Liver (tissue), 9 donors: ENCODE data around the gene CTXN1. TPM values are rescaled to one million over a fixed set of nuclear protein-coding genes. Genes with fewer than 3 reads are reported as not detected.

ENCODE experiments used
- DNase-seq: peaks from one replicate; pipeline ENCODE4 v3.0.0-alpha.2; 2017; ENCODE audit warnings: low spot score
- H3K27ac ChIP-seq, 2 donors: one replicate each; pipeline ENCODE4 v1.7.0; 2013; ENCODE audit warnings: inconsistent platforms in 2 of 2, low read length in 2 of 2, control low read depth in 1 of 2, low read depth in 1 of 2, mild to moderate bottlenecking in 1 of 2
- H3K27me3 ChIP-seq, 4 donors: one replicate each; pipeline versions ENCODE4 v1.6.1 to v1.7.0; 2013; ENCODE audit warnings: low read length in 3 of 4, inconsistent platforms in 1 of 4, mild to moderate bottlenecking in 1 of 4, moderate library complexity in 1 of 4; ENCODE audit not compliant: control insufficient read depth in 4 of 4, insufficient read depth in 4 of 4
- H3K36me3 ChIP-seq, 4 donors: one replicate each; pipeline versions ENCODE4 v1.6.1 to v1.7.0; 2013; ENCODE audit warnings: low read length in 3 of 4, mild to moderate bottlenecking in 3 of 4, low read depth in 1 of 4, moderate library complexity in 1 of 4; ENCODE audit not compliant: control insufficient read depth in 4 of 4, insufficient read depth in 3 of 4
- H3K4me1 ChIP-seq, 4 donors: one replicate each; pipeline versions ENCODE4 v1.6.1 to v1.7.0; 2013; ENCODE audit warnings: low read length in 3 of 4, mild to moderate bottlenecking in 3 of 4, moderate library complexity in 1 of 4; ENCODE audit not compliant: control insufficient read depth in 4 of 4, insufficient read depth in 4 of 4
- H3K4me3 ChIP-seq, 3 donors: one replicate each; pipeline versions ENCODE4 v1.6.1 to v1.7.0; 2013; ENCODE audit warnings: low read length in 3 of 3, control low read depth in 1 of 3, low read depth in 1 of 3, mild to moderate bottlenecking in 1 of 3
- H3K9ac ChIP-seq, 2 donors: one replicate each; pipeline ENCODE4 v1.7.0; 2013; ENCODE audit warnings: low read length in 2 of 2, mild to moderate bottlenecking in 2 of 2, moderate library complexity in 2 of 2, control low read depth in 1 of 2, low read depth in 1 of 2
- H3K9me3 ChIP-seq, 4 donors: one replicate each; pipeline versions ENCODE4 v1.6.1 to v1.7.0; 2013; ENCODE audit warnings: low read length in 3 of 4; ENCODE audit not compliant: control insufficient read depth in 4 of 4
- EGR1 ChIP-seq, 2 donors: IDR thresholded peaks; 2 replicates each; pipeline ENCODE4 v1.6.1; 2016 to 2018; ENCODE audit warnings: antibody characterized with exemption in 2 of 2, low read depth in 2 of 2
- FOXA1 ChIP-seq: IDR thresholded peaks from 2 replicates; pipeline ENCODE4 v1.6.1; 2016; ENCODE audit warnings: antibody characterized with exemption
- FOXA2 ChIP-seq: IDR thresholded peaks from 2 replicates; pipeline ENCODE4 v1.6.1; 2016; ENCODE audit warnings: antibody characterized with exemption
- GABPA ChIP-seq, 2 donors: IDR thresholded peaks in 1 of 2; conservative IDR thresholded peaks in 1 of 2; 2 replicates each; pipeline ENCODE4 v1.6.1; 2016; ENCODE audit warnings: antibody characterized with exemption in 2 of 2, mild to moderate bottlenecking in 1 of 2, moderate library complexity in 1 of 2
- HNF4A ChIP-seq, 2 donors: conservative IDR thresholded peaks; 2 replicates each; pipeline ENCODE4 v1.6.1; 2016; ENCODE audit warnings: antibody characterized with exemption in 2 of 2, mild to moderate bottlenecking in 2 of 2
- HNF4G ChIP-seq: IDR thresholded peaks from 2 replicates; pipeline ENCODE4 v1.6.1; 2016; ENCODE audit warnings: antibody characterized with exemption
- JUND ChIP-seq, 2 donors: IDR thresholded peaks; 2 replicates each; pipeline ENCODE4 v1.6.1; 2016; ENCODE audit warnings: antibody characterized with exemption in 2 of 2
- MAX ChIP-seq: IDR thresholded peaks from 2 replicates; pipeline ENCODE4 v1.6.1; 2016; ENCODE audit warnings: antibody characterized with exemption
- NR2F2 ChIP-seq: IDR thresholded peaks from 2 replicates; pipeline ENCODE4 v1.6.1; 2016; ENCODE audit warnings: antibody characterized with exemption
- RAD21 ChIP-seq, 2 donors: IDR thresholded peaks; 2 replicates each; pipeline ENCODE4 v1.6.1; 2016; ENCODE audit warnings: antibody characterized with exemption in 2 of 2, mild to moderate bottlenecking in 2 of 2
- RXRA ChIP-seq, 2 donors: IDR thresholded peaks; 2 replicates each; pipeline ENCODE4 v1.6.1; 2017 to 2018; ENCODE audit warnings: antibody characterized with exemption in 2 of 2, mild to moderate bottlenecking in 1 of 2
- SP1 ChIP-seq: IDR thresholded peaks from 2 replicates; pipeline ENCODE4 v1.6.1; 2018; ENCODE audit warnings: antibody characterized with exemption, mild to moderate bottlenecking
- TAF1 ChIP-seq: conservative IDR thresholded peaks from 2 replicates; pipeline ENCODE4 v1.6.1; 2016; ENCODE audit warnings: antibody characterized with exemption, mild to moderate bottlenecking
- YY1 ChIP-seq: IDR thresholded peaks from 2 replicates; pipeline ENCODE4 v1.6.1; 2016; ENCODE audit warnings: antibody characterized with exemption, mild to moderate bottlenecking
- WGBS: extraction: QIAGEN DNeasy Blood & Tissue Kit; methylation state at CpG from one replicate; pipeline ENCODE4 v1.1.7; 2013; 5-methylcytosine and 5-hydroxymethylcytosine counted together
- polyA plus RNA-seq, 2 donors: library from polyadenylated mRNA; stranded (reverse) in 1 of 2; unstranded in 1 of 2; fragments of 200-250 nt in 1 of 2; fragments of >200 nt in 1 of 2; fragmentation: Nextera tagmentation in 1 of 2; extraction: Ambion mirVana in 1 of 2; gene quantifications; one replicate each; pipeline versions ENCODE4 v1.2.1 to v1.2.3, GENCODE V29; 2013 to 2015
- total RNA-seq, 2 donors: library from RNA; depleted of rRNA; stranded (reverse); fragments of >200 nt; gene quantifications; one replicate each; pipeline ENCODE4 v1.2.3, GENCODE V29; 2014
- TF ChIP-seq, protein P1 (sequence below): IDR thresholded peaks from 2 replicates; pipeline ENCODE4 v1.6.1; 2016; ENCODE audit warnings: antibody characterized with exemption
- TF ChIP-seq, protein P2 (sequence below): IDR thresholded peaks from 2 replicates; pipeline ENCODE4 v1.6.1; 2016; ENCODE audit warnings: antibody characterized with exemption
- TF ChIP-seq, protein P3 (sequence below): IDR thresholded peaks from 2 replicates; pipeline ENCODE4 v1.6.1; 2016; ENCODE audit warnings: antibody characterized with exemption, mild to moderate bottlenecking
- donor health status: healthy.
- donor health status: healthy.
- donor health status: healthy.
- donor health status: healthy.
- donor health status: healthy.

Gene CTXN1
- total and polyA plus RNA-seq, 4 donors, result 0.07 to 0.14 (median 0.08) TPM; not detected in 1

GRCh38 chr19:7942981-7943443 lies 17.1 kb upstream of the CTXN1 start:
- Histone ChIP-seq H3K36me3 (peaks cover 5 to 20% (median 7%) of the 10 kb centered on the region in 4 donors), H3K4me1 (peaks cover 3 to 23% (median 11%) of the 10 kb centered on the region in 4 donors), H3K27me3 (no peaks in the 10 kb centered on the region), H3K9me3 (no peaks in the 10 kb centered on the region), H3K9ac (peak overlapping the region; percentile 70 to 84), H3K27ac (peak overlapping the region; percentile 89 to 95), H3K4me3 (peak overlapping the region; percentile 73 to 94 (median 79))
- TF ChIP-seq, protein P1, sequence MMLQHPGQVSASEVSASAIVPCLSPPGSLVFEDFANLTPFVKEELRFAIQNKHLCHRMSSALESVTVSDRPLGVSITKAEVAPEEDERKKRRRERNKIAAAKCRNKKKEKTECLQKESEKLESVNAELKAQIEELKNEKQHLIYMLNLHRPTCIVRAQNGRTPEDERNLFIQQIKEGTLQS, result no peak
- TF ChIP-seq FOXA2 (no peak), TAF1 (peak; percentile 34), YY1 (no peak), FOXA1 (no peak)
- 3% methylated on average over 33 of the region's 33 CpGs for WGBS
- no peak for DNase-seq

DNA sequence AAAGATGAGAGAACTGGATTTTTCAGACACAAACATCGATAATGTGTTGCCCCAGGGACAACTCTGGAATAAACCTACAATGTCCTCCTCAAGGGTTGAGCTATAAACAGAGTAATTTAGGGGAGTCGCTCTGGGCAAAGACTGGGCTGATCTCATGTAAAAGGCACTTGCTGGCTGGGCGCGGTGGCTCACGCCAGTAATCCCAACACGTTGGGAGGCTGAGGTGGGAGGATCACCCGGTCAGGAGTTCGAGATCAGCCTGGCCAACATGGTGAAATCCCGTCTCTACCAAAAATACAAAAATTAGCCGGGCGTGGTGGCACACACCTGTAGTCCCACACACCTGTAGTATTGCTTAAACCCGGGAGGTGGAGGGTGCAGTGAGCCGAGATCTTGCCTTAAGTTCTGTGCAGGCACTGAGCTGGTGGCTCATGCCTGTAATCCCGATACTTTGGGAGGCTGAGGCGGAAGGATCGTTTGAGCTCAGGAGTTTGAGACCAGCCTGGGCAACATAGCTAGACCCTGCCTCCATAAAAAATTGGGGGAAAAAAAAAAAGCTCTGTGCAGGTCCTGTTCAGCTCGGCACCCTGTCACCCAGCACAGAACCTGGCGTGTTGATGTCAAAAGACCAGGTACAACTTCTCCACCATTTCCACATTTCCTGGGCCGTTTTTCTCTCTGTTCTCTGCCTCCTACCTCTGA lies 16.1 kb upstream of the CTXN1 start:
- H3K4me1 ChIP-seq, result peaks cover 3 to 23% (median 11%) of the 10 kb centered on the region in 4 donors
- no peak overlapping the region for H3K27ac ChIP-seq

DNA sequence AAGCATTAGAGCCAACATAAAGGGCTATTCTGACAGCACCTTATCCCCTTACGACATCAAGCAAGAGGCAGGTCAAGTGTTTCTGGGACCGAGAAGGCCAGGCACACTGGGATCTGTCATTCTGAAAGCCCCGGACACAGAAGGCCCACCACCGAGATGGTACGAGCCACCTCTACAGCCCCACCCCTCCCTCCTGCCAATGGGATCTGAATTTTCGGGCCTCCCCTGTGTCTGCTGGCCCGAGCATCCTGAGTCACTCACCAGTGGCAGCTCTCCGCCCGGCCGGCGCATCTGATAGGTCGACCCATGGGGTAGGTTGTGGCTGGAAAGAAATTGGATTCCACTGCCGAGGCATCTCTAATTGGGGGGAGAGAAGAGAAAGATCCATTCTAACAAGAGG lies 14.9 kb upstream of the CTXN1 start:
- 95% methylated on average over 13 of the region's 13 CpGs for WGBS
- H3K9me3 ChIP-seq, result no peaks in the 10 kb centered on the region
- no peak overlapping the region for H3K4me3 ChIP-seq
- no peak for DNase-seq
- H3K27me3 ChIP-seq, result no peaks in the 10 kb centered on the region
- H3K27ac ChIP-seq, result no peak overlapping the region
- peaks cover 8 to 27% (median 10%) of the 10 kb centered on the region in 4 donors for H3K36me3 ChIP-seq
- peaks cover 3 to 27% (median 11%) of the 10 kb centered on the region in 4 donors for H3K4me1 ChIP-seq
- H3K9ac ChIP-seq, result no peak overlapping the region
- no peak for TF ChIP-seq EGR1 (IDR thresholded peaks at IDR 0.05; ENCODE audit: low read depth in 2 of 2)
- no peak for TF ChIP-seq SP1
- no peak for TF ChIP-seq RXRA (IDR thresholded peaks at IDR 0.05)
- no peak for TF ChIP-seq FOXA2
- TF ChIP-seq MAX, result no peak
- no peak for TF ChIP-seq NR2F2
- TF ChIP-seq FOXA1, result no peak
- TF ChIP-seq, protein P1, result no peak
- no peak for TF ChIP-seq JUND (IDR thresholded peaks at IDR 0.05)
- no peak for TF ChIP-seq HNF4G
- TF ChIP-seq, protein P2, sequence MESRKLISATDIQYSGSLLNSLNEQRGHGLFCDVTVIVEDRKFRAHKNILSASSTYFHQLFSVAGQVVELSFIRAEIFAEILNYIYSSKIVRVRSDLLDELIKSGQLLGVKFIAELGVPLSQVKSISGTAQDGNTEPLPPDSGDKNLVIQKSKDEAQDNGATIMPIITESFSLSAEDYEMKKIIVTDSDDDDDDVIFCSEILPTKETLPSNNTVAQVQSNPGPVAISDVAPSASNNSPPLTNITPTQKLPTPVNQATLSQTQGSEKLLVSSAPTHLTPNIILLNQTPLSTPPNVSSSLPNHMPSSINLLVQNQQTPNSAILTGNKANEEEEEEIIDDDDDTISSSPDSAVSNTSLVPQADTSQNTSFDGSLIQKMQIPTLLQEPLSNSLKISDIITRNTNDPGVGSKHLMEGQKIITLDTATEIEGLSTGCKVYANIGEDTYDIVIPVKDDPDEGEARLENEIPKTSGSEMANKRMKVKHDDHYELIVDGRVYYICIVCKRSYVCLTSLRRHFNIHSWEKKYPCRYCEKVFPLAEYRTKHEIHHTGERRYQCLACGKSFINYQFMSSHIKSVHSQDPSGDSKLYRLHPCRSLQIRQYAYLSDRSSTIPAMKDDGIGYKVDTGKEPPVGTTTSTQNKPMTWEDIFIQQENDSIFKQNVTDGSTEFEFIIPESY, result no peak
- TF ChIP-seq YY1, result no peak
- TF ChIP-seq, protein P3, sequence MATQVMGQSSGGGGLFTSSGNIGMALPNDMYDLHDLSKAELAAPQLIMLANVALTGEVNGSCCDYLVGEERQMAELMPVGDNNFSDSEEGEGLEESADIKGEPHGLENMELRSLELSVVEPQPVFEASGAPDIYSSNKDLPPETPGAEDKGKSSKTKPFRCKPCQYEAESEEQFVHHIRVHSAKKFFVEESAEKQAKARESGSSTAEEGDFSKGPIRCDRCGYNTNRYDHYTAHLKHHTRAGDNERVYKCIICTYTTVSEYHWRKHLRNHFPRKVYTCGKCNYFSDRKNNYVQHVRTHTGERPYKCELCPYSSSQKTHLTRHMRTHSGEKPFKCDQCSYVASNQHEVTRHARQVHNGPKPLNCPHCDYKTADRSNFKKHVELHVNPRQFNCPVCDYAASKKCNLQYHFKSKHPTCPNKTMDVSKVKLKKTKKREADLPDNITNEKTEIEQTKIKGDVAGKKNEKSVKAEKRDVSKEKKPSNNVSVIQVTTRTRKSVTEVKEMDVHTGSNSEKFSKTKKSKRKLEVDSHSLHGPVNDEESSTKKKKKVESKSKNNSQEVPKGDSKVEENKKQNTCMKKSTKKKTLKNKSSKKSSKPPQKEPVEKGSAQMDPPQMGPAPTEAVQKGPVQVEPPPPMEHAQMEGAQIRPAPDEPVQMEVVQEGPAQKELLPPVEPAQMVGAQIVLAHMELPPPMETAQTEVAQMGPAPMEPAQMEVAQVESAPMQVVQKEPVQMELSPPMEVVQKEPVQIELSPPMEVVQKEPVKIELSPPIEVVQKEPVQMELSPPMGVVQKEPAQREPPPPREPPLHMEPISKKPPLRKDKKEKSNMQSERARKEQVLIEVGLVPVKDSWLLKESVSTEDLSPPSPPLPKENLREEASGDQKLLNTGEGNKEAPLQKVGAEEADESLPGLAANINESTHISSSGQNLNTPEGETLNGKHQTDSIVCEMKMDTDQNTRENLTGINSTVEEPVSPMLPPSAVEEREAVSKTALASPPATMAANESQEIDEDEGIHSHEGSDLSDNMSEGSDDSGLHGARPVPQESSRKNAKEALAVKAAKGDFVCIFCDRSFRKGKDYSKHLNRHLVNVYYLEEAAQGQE, result no peak
- TF ChIP-seq RAD21 (IDR thresholded peaks at IDR 0.05), result no peak
- TF ChIP-seq TAF1, result no peak
- no peak for TF ChIP-seq GABPA (IDR thresholded peaks at IDR 0.05 in 1 of 2, conservative IDR thresholded peaks at IDR 0.05 in 1 of 2)
- TF ChIP-seq HNF4A (conservative IDR thresholded peaks at IDR 0.05), result no peak

More for the DNA sequence above, 16.1 kb upstream of the CTXN1 start:
- Histone ChIP-seq H3K9ac (no peak overlapping the region), H3K4me3 (peak overlapping the region in 1 of 3 donors; percentile 79), H3K9me3 (no peaks in the 10 kb centered on the region), H3K27me3 (no peaks in the 10 kb centered on the region), H3K36me3 (peaks cover 5 to 27% (median 9%) of the 10 kb centered on the region in 4 donors)
- 92% methylated on average over 19 of the region's 19 CpGs for WGBS
- DNase-seq, result no peak
- TF ChIP-seq NR2F2 (no peak), YY1 (no peak)
- TF ChIP-seq, protein P2, result no peak
